HL-60 (cell line): Measurements from ENCODE around the gene PPP1R17.

Source experiments
- CTCF ChIP-seq: IDR thresholded peaks from one replicate; pipeline ENCODE4 v1.5.1; 2011; ENCODE audit warnings: low read length, control low read depth, inconsistent platforms; ENCODE audit not compliant: insufficient read depth
- GABPA ChIP-seq: IDR thresholded peaks from 2 replicates; pipeline ENCODE4 v1.6.1; 2012; ENCODE audit warnings: low read depth
- POLR2AphosphoS5 ChIP-seq: IDR thresholded peaks from 2 replicates; pipeline ENCODE4 v1.6.1; 2012; ENCODE audit warnings: low read depth
- REST ChIP-seq: IDR thresholded peaks from 2 replicates; pipeline ENCODE4 v1.6.1; 2012; ENCODE audit warnings: low read depth; ENCODE audit not compliant: insufficient replicate concordance
- SPI1 ChIP-seq: IDR thresholded peaks from 2 replicates; pipeline ENCODE4 v1.6.1; 2012; ENCODE audit warnings: low read depth, mild to moderate bottlenecking, borderline replicate concordance

GRCh38 chr7:31688996-31689395 lies 2.0 kb downstream of the PPP1R17 start:
- TF ChIP-seq CTCF (no peak), POLR2AphosphoS5 (no peak), GABPA (no peak), SPI1 (no peak), REST (no peak)
